Testis (tissue), 2 donors: Measurements from ENCODE around the gene TMEM151A.

Source experiments
- POLR2A ChIP-seq: fragments of 450-650 bp; IDR thresholded peaks from one replicate; pipeline ENCODE4 v1.6.1; 2017; ENCODE audit warnings: antibody characterized with exemption, mild to moderate bottlenecking, moderate library complexity
- TF ChIP-seq, protein P1 (sequence below), 3 experiments: fragments of 450-650 bp in 2 of 3; fragments of 200-600 bp in 1 of 3; sonication (generic) in 1 of 3; IDR thresholded peaks; one replicate each; pipeline ENCODE4 v1.5.1; 2016 to 2019; ENCODE audit warnings: antibody characterized with exemption in 3 of 3, mild to moderate bottlenecking in 2 of 3, moderate library complexity in 1 of 3

GRCh38 chr11:66318600-66318970, 26.9 kb downstream of the TMEM151A start:
- TF ChIP-seq, protein P1, sequence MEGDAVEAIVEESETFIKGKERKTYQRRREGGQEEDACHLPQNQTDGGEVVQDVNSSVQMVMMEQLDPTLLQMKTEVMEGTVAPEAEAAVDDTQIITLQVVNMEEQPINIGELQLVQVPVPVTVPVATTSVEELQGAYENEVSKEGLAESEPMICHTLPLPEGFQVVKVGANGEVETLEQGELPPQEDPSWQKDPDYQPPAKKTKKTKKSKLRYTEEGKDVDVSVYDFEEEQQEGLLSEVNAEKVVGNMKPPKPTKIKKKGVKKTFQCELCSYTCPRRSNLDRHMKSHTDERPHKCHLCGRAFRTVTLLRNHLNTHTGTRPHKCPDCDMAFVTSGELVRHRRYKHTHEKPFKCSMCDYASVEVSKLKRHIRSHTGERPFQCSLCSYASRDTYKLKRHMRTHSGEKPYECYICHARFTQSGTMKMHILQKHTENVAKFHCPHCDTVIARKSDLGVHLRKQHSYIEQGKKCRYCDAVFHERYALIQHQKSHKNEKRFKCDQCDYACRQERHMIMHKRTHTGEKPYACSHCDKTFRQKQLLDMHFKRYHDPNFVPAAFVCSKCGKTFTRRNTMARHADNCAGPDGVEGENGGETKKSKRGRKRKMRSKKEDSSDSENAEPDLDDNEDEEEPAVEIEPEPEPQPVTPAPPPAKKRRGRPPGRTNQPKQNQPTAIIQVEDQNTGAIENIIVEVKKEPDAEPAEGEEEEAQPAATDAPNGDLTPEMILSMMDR (IDR thresholded peaks at IDR 0.05), result no peak
- TF ChIP-seq POLR2A, result no peak
